HCT116 (cell line): ENCODE results near the gene PPP1R1C.

Experiments
- EZH2 ChIP-seq: fragments of 200-600 bp; sonication (generic); IDR thresholded peaks from 2 replicates; pipeline ENCODE4 v1.6.1; 2017; ENCODE audit warnings: antibody characterized with exemption, mixed run types
- EZH2phosphoT487 ChIP-seq: fragments of 200-600 bp; IDR thresholded peaks from 2 replicates; pipeline ENCODE4 v1.6.1; 2018; ENCODE audit warnings: antibody characterized with exemption, borderline replicate concordance
- YY1 ChIP-seq: IDR thresholded peaks from 2 replicates; pipeline ENCODE4 v1.6.1; 2011; ENCODE audit warnings: low read length, low read depth, moderate library complexity, mild to moderate bottlenecking; ENCODE audit not compliant: insufficient replicate concordance; ENCODE audit errors: extremely low read depth
- TF ChIP-seq, protein P1 (sequence below), 3 experiments: fragments of 200-600 bp in 1 of 3; sonication (generic) in 1 of 3; IDR thresholded peaks in 2 of 3; conservative IDR thresholded peaks in 1 of 3; 2 replicates each; pipeline ENCODE4 v1.5.1; 2012 to 2017; ENCODE audit warnings: low read depth in 2 of 3, low read length in 2 of 3, antibody characterized with exemption in 1 of 3, borderline replicate concordance in 1 of 3, control low read depth in 1 of 3, mild to moderate bottlenecking in 1 of 3, mixed read lengths in 1 of 3, mixed run types in 1 of 3, moderate library complexity in 1 of 3; ENCODE audit not compliant: insufficient read depth in 1 of 3
- TF ChIP-seq, protein P2 (sequence below): IDR thresholded peaks from 2 replicates; pipeline ENCODE4 v1.6.1; 2012

DNA sequence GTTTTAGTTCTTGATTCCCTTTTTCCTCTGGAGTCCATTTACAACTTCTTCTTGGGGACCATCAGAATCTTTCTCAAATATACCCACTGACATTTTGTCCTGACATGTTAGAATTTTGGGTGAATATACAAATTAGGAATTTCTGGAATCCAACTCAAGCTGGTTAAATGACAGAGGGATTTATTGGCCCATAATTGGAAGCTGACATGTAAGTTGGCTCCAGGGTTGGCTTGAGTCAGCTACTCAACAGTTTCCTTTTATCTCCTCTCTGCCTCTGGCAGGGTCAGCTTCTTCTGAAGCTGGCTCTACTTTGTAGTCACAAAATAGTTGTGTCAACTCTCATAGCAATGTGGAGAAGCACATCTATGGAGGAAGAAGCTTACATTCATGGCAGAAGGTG lies 36.6 kb upstream of the PPP1R1C start:
- TF ChIP-seq, protein P1, sequence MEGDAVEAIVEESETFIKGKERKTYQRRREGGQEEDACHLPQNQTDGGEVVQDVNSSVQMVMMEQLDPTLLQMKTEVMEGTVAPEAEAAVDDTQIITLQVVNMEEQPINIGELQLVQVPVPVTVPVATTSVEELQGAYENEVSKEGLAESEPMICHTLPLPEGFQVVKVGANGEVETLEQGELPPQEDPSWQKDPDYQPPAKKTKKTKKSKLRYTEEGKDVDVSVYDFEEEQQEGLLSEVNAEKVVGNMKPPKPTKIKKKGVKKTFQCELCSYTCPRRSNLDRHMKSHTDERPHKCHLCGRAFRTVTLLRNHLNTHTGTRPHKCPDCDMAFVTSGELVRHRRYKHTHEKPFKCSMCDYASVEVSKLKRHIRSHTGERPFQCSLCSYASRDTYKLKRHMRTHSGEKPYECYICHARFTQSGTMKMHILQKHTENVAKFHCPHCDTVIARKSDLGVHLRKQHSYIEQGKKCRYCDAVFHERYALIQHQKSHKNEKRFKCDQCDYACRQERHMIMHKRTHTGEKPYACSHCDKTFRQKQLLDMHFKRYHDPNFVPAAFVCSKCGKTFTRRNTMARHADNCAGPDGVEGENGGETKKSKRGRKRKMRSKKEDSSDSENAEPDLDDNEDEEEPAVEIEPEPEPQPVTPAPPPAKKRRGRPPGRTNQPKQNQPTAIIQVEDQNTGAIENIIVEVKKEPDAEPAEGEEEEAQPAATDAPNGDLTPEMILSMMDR (IDR thresholded peaks at IDR 0.05 in 2 of 3, conservative IDR thresholded peaks at IDR 0.05 in 1 of 3; ENCODE audit: borderline replicate concordance in 1 of 3, insufficient read depth in 1 of 3, low read depth in 2 of 3, low read length in 2 of 3), result no peak
- TF ChIP-seq EZH2 (no peak), EZH2phosphoT487 (no peak), YY1 (no peak)
- TF ChIP-seq, protein P2, sequence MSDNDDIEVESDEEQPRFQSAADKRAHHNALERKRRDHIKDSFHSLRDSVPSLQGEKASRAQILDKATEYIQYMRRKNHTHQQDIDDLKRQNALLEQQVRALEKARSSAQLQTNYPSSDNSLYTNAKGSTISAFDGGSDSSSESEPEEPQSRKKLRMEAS, result no peak
